HL-60 (cell line): ENCODE results near the gene MYL6B.
"Not testable (repeated sequence)": the region's sequence is repeated elsewhere in the genome, so short reads cannot be mapped to it uniquely, and the experiment has no call there.

Source experiments
- DNase-seq, 2 experiments: peaks; one replicate each; pipeline ENCODE4 v3.0.0-alpha.2; 2010 to 2020; ENCODE audit warnings: low read depth in 1 of 2, low spot score in 1 of 2
- H3K27ac ChIP-seq: fragments of 250-450 bp; sonication (Bioruptor Pico); replicated peaks from 2 replicates; pipeline ENCODE4 v1.5.1; 2020; ENCODE audit warnings: mild to moderate bottlenecking, moderate library complexity
- H3K27me3 ChIP-seq: fragments of 250-450 bp; sonication (Bioruptor Pico); 2 replicates; pipeline ENCODE4 v1.5.1; 2021; ENCODE audit warnings: mild to moderate bottlenecking, moderate library complexity; ENCODE audit not compliant: insufficient read depth, poor library complexity, severe bottlenecking
- H3K4me3 ChIP-seq: replicated peaks from 2 replicates; pipeline ENCODE4 v1.5.1; 2011; ENCODE audit warnings: mild to moderate bottlenecking, control low read depth, low read length; ENCODE audit not compliant: insufficient read depth
- GABPA ChIP-seq: IDR thresholded peaks from 2 replicates; pipeline ENCODE4 v1.6.1; 2012; ENCODE audit warnings: low read depth
- POLR2AphosphoS5 ChIP-seq: IDR thresholded peaks from 2 replicates; pipeline ENCODE4 v1.6.1; 2012; ENCODE audit warnings: low read depth
- SPI1 ChIP-seq: IDR thresholded peaks from 2 replicates; pipeline ENCODE4 v1.6.1; 2012; ENCODE audit warnings: low read depth, mild to moderate bottlenecking, borderline replicate concordance
- TF ChIP-seq, protein P1 (sequence below): IDR thresholded peaks from one replicate; pipeline ENCODE4 v1.5.1; 2011; ENCODE audit warnings: low read length, control low read depth, inconsistent platforms; ENCODE audit not compliant: insufficient read depth
- TF ChIP-seq, protein P2 (sequence below): IDR thresholded peaks from 2 replicates; pipeline ENCODE4 v1.6.1; 2012; ENCODE audit warnings: low read depth; ENCODE audit not compliant: insufficient replicate concordance

Gene MYL6B

DNA sequence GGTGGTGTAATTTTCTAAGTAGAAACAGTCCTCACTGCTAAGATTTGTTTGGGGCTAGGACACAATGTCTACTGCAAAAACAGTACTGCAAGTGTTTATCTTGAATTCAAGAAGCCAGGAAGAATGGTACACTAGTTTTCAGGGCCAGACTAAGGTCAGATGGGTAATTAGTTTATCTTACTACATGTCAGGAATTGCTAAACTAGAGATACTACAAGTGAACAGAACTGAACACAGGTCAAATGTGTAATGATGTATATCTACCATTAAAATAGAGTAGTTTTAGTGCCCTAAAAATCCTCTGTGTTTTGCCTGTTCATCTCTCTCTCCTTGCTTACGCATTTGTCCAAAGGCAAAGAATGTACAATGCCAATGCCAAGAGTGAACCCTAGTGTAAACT lies 38.3 kb upstream of the MYL6B start:
- Histone ChIP-seq H3K4me3 (no peak overlapping the region), H3K27me3 (no peaks in the 10 kb centered on the region), H3K27ac (no peak overlapping the region)
- TF ChIP-seq, protein P1, sequence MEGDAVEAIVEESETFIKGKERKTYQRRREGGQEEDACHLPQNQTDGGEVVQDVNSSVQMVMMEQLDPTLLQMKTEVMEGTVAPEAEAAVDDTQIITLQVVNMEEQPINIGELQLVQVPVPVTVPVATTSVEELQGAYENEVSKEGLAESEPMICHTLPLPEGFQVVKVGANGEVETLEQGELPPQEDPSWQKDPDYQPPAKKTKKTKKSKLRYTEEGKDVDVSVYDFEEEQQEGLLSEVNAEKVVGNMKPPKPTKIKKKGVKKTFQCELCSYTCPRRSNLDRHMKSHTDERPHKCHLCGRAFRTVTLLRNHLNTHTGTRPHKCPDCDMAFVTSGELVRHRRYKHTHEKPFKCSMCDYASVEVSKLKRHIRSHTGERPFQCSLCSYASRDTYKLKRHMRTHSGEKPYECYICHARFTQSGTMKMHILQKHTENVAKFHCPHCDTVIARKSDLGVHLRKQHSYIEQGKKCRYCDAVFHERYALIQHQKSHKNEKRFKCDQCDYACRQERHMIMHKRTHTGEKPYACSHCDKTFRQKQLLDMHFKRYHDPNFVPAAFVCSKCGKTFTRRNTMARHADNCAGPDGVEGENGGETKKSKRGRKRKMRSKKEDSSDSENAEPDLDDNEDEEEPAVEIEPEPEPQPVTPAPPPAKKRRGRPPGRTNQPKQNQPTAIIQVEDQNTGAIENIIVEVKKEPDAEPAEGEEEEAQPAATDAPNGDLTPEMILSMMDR: no peak
- TF ChIP-seq SPI1 (no peak), POLR2AphosphoS5 (no peak; the same call in 1 of the 2 replicates), GABPA (no peak)
- TF ChIP-seq, protein P2, sequence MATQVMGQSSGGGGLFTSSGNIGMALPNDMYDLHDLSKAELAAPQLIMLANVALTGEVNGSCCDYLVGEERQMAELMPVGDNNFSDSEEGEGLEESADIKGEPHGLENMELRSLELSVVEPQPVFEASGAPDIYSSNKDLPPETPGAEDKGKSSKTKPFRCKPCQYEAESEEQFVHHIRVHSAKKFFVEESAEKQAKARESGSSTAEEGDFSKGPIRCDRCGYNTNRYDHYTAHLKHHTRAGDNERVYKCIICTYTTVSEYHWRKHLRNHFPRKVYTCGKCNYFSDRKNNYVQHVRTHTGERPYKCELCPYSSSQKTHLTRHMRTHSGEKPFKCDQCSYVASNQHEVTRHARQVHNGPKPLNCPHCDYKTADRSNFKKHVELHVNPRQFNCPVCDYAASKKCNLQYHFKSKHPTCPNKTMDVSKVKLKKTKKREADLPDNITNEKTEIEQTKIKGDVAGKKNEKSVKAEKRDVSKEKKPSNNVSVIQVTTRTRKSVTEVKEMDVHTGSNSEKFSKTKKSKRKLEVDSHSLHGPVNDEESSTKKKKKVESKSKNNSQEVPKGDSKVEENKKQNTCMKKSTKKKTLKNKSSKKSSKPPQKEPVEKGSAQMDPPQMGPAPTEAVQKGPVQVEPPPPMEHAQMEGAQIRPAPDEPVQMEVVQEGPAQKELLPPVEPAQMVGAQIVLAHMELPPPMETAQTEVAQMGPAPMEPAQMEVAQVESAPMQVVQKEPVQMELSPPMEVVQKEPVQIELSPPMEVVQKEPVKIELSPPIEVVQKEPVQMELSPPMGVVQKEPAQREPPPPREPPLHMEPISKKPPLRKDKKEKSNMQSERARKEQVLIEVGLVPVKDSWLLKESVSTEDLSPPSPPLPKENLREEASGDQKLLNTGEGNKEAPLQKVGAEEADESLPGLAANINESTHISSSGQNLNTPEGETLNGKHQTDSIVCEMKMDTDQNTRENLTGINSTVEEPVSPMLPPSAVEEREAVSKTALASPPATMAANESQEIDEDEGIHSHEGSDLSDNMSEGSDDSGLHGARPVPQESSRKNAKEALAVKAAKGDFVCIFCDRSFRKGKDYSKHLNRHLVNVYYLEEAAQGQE: no peak
- DNase-seq: no peak

DNA sequence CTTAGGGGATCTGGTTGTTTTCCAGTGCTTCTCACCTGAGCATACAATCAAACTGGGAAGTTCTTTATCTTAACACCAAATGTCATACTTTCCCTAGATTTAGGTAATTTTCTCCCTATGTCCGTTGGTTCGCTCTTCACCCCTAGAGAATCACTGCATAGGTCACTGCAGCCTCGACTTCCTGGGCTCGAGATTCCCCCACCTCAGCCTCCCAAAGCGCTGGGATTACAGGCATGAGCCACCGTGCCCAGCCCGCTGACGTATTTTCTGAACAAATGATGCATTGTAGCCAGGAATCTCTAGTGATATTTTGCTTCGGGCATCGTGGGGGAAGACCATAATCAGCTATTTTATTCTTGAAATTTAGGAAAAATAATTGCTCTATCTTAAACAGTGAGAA lies 37.1 kb upstream of the MYL6B start:
- no peak for DNase-seq
- Histone ChIP-seq H3K4me3 (peak overlapping the region; percentile 70), H3K27ac (peak overlapping the region; percentile 96), H3K27me3 (no peaks in the 10 kb centered on the region)
- no peak for TF ChIP-seq SPI1
- TF ChIP-seq POLR2AphosphoS5: no peak; the same call in 1 of the 2 replicates
- TF ChIP-seq, protein P1: no peak
- TF ChIP-seq GABPA: no peak
- TF ChIP-seq, protein P2: no peak

DNA sequence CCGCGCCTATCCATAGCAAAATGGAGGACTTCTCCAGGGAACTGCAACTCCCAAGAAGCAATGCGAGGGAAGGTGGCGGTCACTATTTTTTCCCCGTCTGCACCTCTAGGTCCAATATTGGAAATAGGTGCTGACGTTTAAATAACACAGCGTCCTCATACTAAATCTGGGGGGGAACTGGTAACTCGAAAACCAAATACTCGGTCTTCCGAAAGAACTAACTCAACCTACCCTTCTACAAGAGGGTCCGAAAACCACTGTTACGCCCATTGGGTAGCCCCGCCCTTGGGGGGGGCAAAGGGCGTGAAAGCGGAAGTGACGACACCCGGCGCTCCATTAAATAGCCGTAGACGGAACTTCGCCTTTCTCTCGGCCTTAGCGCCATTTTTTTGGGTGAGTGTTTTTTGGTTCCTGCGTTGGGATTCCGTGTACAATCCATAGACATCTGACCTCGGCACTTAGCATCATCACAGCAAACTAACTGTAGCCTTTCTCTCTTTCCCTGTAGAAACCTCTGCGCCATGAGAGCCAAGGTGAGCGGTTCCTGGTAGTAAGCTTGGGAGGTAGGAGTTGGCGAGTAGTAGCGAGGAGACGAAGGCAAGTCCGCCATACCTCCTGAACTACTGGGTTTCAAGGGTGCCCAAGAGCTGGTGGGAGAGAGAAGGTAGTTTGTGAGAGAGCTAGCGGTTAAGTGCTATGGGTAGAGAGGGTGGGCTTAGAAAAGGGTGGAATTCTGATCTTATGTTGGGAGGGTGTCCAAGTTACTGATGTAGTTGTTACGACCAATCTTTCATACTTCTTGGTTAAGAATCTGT lies 35.9 kb upstream of the MYL6B start, which contains the start of gene RPL41:
Gene RPL41 (plus strand): TSS at position 367 of the 815 bp plus-strand sequence.
- Histone ChIP-seq H3K27ac (peak within 1 kb of the TSS; percentile 96), H3K4me3 (peak within 1 kb of the TSS; percentile 70), H3K27me3 (no peaks in the 10 kb centered on the region)
- peak; percentile 92 for DNase-seq
- peak; percentile 99 for TF ChIP-seq POLR2AphosphoS5
- TF ChIP-seq, protein P2: peak; percentile 81
- TF ChIP-seq, protein P1: no peak
- peak; percentile 84 for TF ChIP-seq GABPA
- TF ChIP-seq SPI1: peak; percentile 83

DNA sequence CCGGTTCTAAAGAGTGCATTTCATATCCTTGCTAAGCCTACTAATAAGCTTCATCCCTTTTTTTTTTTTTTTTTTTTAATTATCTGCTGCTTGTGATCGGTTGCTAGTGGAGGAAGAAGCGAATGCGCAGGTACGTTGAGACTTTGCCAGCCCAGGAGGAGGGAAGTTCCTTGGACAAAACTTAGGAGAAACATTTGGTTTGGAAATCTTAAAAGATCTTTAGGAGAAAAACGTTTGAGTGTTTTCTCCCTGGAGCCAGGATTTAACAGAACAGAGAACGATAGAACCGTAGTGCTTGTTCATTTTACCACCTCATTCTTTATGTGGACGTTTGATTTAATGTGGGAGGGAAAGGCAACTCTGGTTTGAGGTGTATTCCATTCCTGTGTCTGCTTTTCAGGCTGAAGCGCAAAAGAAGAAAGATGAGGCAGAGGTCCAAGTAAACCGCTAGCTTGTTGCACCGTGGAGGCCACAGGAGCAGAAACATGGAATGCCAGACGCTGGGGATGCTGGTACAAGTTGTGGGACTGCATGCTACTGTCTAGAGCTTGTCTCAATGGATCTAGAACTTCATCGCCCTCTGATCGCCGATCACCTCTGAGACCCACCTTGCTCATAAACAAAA lies 35.2 kb upstream of the MYL6B start:
- Histone ChIP-seq H3K27ac (peak overlapping the region; percentile 96), H3K4me3 (peak overlapping the region; percentile 70)
- not testable (repeated sequence) for DNase-seq, H3K27me3 ChIP-seq
